HFFc6 (cell line): ENCODE measurements around the gene INVS. TPM values are rescaled to one million over a fixed set of nuclear protein-coding genes. Genes with fewer than 3 reads are reported as not detected.

Source experiments
- DNase-seq: peaks from one replicate; pipeline ENCODE4 v3.0.0-alpha.2; 2018
- H3K27ac Mint-ChIP-seq: 2 replicates; pipeline ENCODE4 v1.8.0; 2020; ENCODE audit warnings: mild to moderate bottlenecking, mixed read lengths
- H3K27me3 Mint-ChIP-seq: 2 replicates; pipeline ENCODE4 v1.8.0; 2021; ENCODE audit warnings: mild to moderate bottlenecking, moderate library complexity, mixed read lengths; ENCODE audit not compliant: insufficient read depth
- H3K36me3 Mint-ChIP-seq: 2 replicates; pipeline ENCODE4 v1.8.0; 2021; ENCODE audit warnings: low read depth, mixed read lengths
- H3K4me1 Mint-ChIP-seq: 2 replicates; pipeline ENCODE4 v1.8.0; 2020; ENCODE audit warnings: low read depth, mixed read lengths
- H3K4me3 Mint-ChIP-seq: 2 replicates; pipeline ENCODE4 v1.8.0; 2020; ENCODE audit warnings: mild to moderate bottlenecking, moderate library complexity, mixed read lengths
- H3K9me3 Mint-ChIP-seq: 2 replicates; pipeline ENCODE4 v1.8.0; 2020; ENCODE audit warnings: mild to moderate bottlenecking, mixed read lengths
- CTCF ChIP-seq: fragments of 200-600 bp; sonication (generic); IDR thresholded peaks from 2 replicates; pipeline ENCODE4 v1.5.0; 2021; ENCODE audit warnings: antibody characterized with exemption, mild to moderate bottlenecking
- total RNA-seq, 6 experiments: library from RNA; stranded (reverse); fragmentation: NEBNext Ultra II Directional; extraction: Animal tissue kit (Norgen Biotek cat#: 25700); gene quantifications; 2 replicates in 1 of 6; 3 replicates in 5 of 6; pipeline ENCODE4 v1.2.3, GENCODE V29; 2021

The INVS gene
- total RNA-seq, 6 experiments from 2014 or later, result 13.5 to 16.5 (median 14.6) TPM

- no peaks in the 10 kb centered on the region for H3K27me3 Mint-ChIP-seq
- H3K9me3 Mint-ChIP-seq, result no peaks in the 10 kb centered on the region
- TF ChIP-seq CTCF, result no peak
- 0 out of 2 replicates have a peak, but pooled peaks cover 3% of the 10 kb centered on the region for H3K36me3 Mint-ChIP-seq
- no peak overlapping the region for H3K27ac Mint-ChIP-seq
- DNase-seq, result no peak
- no peak overlapping the region for H3K4me3 Mint-ChIP-seq
- peaks cover 31% of the 10 kb centered on the region for H3K4me1 Mint-ChIP-seq
Measured at GRCh38 chr9:100126423-100126822, 27.4 kb downstream of the INVS start.

GRCh38 chr9:100129772-100130171 lies 30.7 kb downstream of the INVS start:
- Mint-ChIP-seq H3K27me3 (no peaks in the 10 kb centered on the region), H3K27ac (no peak overlapping the region), H3K4me3 (no peak overlapping the region), H3K9me3 (no peaks in the 10 kb centered on the region), H3K36me3 (0 out of 2 replicates have a peak, but pooled peaks cover 3% of the 10 kb centered on the region), H3K4me1 (peaks cover 31% of the 10 kb centered on the region)
- no peak for DNase-seq
- no peak for TF ChIP-seq CTCF

DNA sequence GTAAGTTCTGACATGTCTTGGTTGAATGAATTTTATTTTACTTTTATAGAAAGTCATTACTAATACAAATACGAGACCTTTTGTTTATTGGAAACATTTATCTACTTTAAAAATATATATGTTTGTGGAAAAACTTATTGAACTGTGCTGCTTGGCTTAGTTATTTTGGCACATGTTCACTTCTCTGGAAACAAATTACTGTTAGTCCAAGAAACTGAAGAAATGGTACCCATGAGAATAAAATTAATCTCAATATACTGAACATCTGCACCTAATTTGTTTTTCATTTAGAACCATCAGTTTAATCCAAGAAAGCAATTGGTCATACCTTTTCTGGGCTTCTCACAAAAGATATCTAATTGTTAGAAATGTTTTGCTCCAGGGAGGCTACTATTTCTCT lies 32.2 kb downstream of the INVS start:
- H3K27ac Mint-ChIP-seq, result no peak overlapping the region
- no peak overlapping the region for H3K4me3 Mint-ChIP-seq
- 0 out of 2 replicates have a peak, but pooled peaks cover 3% of the 10 kb centered on the region for H3K36me3 Mint-ChIP-seq
- peaks cover 30% of the 10 kb centered on the region for H3K4me1 Mint-ChIP-seq
- H3K27me3 Mint-ChIP-seq, result no peaks in the 10 kb centered on the region
- no peak for DNase-seq
- TF ChIP-seq CTCF, result no peak
- no peaks in the 10 kb centered on the region for H3K9me3 Mint-ChIP-seq

DNA sequence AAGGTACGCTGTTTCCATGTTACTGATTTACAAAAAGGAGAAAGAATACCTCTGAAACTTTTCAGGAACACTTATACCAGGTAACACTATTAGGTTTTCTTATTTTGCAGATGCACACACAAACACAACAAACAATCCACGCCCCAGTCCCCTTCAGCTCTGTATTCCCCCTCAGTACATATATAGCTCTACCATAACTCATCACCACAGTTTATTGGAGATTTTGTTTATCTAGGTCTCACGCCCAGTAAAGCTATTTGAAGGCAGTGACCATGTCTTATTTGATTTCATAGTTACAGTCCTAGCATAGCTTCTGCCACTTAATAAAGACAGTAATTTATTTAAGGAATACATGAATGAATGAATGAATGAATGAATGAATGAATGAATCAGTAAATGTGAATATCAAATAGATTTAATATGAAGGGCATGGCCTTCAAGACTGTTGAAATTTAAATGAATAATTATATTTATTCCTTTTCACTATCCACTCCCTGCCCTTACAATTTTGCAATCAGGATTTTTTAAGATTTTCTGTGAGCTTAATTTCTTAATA lies 32.9 kb downstream of the INVS start:
- no peaks in the 10 kb centered on the region for H3K9me3 Mint-ChIP-seq
- peaks cover 25% of the 10 kb centered on the region for H3K4me1 Mint-ChIP-seq
- DNase-seq, result no peak
- no peak overlapping the region for H3K27ac Mint-ChIP-seq
- TF ChIP-seq CTCF, result no peak
- H3K4me3 Mint-ChIP-seq, result no peak overlapping the region
- H3K36me3 Mint-ChIP-seq, result 0 out of 2 replicates have a peak, but pooled peaks cover 3% of the 10 kb centered on the region
- H3K27me3 Mint-ChIP-seq, result no peaks in the 10 kb centered on the region; the same call in 1 of the 2 replicates

- no peak for TF ChIP-seq CTCF
- DNase-seq, result no peak
- Mint-ChIP-seq H3K4me1 (peaks cover 9% of the 10 kb centered on the region), H3K27ac (no peak overlapping the region), H3K27me3 (no peaks in the 10 kb centered on the region; the same call in 1 of the 2 replicates), H3K9me3 (no peaks in the 10 kb centered on the region), H3K36me3 (no peaks in the 10 kb centered on the region), H3K4me3 (no peak overlapping the region)
Measured at GRCh38 chr9:100134731-100135130, 35.7 kb downstream of the INVS start.
